ENCODE data around the gene MLIP.
"Not testable (repeated sequence)": the region's sequence is repeated elsewhere in the genome, so short reads cannot be mapped to it uniquely, and the experiment has no call there.

The MLIP gene

GRCh38 chr6:54151861-54152260, 40.6 kb downstream of the MLIP start:
- no peak for DNase-seq

GRCh38 chr6:54156650-54157250, 45.5 kb downstream of the MLIP start:
- DNase-seq, result no peak

- no peak for DNase-seq
Observed at GRCh38 chr6:54157405-54157804, 46.2 kb downstream of the MLIP start.

- no peak for DNase-seq
Observed at GRCh38 chr6:54173089-54173488, 61.8 kb downstream of the MLIP start.

- DNase-seq, result no peak
Observed at GRCh38 chr6:54179152-54179551, 67.9 kb downstream of the MLIP start.

- no peak for DNase-seq
Observed at GRCh38 chr6:54183616-54184015, 72.4 kb downstream of the MLIP start.

- no peak for DNase-seq
Observed at GRCh38 chr6:54185885-54186284, 74.6 kb downstream of the MLIP start.

- no peak for DNase-seq
Observed at GRCh38 chr6:54188846-54189245, 77.6 kb downstream of the MLIP start.

GRCh38 chr6:54191461-54191860, 80.2 kb downstream of the MLIP start:
- DNase-seq, result peak; percentile 2

GRCh38 chr6:54192993-54193392, 81.8 kb downstream of the MLIP start:
- DNase-seq, result no peak

GRCh38 chr6:54193560-54193959, 82.3 kb downstream of the MLIP start:
- DNase-seq, result no peak

GRCh38 chr6:54194067-54194466, 82.8 kb downstream of the MLIP start:
- no peak for DNase-seq

GRCh38 chr6:54195637-54196036, 84.4 kb downstream of the MLIP start:
- no peak for DNase-seq

- no peak for DNase-seq
Observed at GRCh38 chr6:54196905-54197304, 85.7 kb downstream of the MLIP start.

- DNase-seq, result no peak
Observed at GRCh38 chr6:54198134-54198533, 86.9 kb downstream of the MLIP start.

- not testable (repeated sequence) for DNase-seq
Observed at GRCh38 chr6:54203474-54204035, 92.3 kb downstream of the MLIP start.

- no peak for DNase-seq
Observed at GRCh38 chr6:54204921-54205591, 93.8 kb downstream of the MLIP start.

- DNase-seq, result no peak
Observed at GRCh38 chr6:54206510-54206909, 95.3 kb downstream of the MLIP start.

GRCh38 chr6:54209983-54210382, 98.7 kb downstream of the MLIP start:
- not testable (repeated sequence) for DNase-seq

GRCh38 chr6:54214286-54214685, 103.0 kb downstream of the MLIP start:
- DNase-seq, result no peak

- no peak for DNase-seq
Observed at GRCh38 chr6:54216336-54216735, 105.1 kb downstream of the MLIP start.

- no peak for DNase-seq
Observed at GRCh38 chr6:54217018-54217417, 105.8 kb downstream of the MLIP start.

- no peak for DNase-seq
Observed at GRCh38 chr6:54222217-54222616, 111.0 kb downstream of the MLIP start.

GRCh38 chr6:54232703-54233102, 121.5 kb downstream of the MLIP start:
- no peak for DNase-seq

GRCh38 chr6:54234539-54234938, 123.3 kb downstream of the MLIP start:
- DNase-seq, result no peak

Data from NCI-H1105 (cell line).